HepG2 (cell line): ENCODE measurements around the gene XRN1. TPM values are rescaled to one million over a fixed set of nuclear protein-coding genes. Genes with fewer than 3 reads are reported as not detected.
"Not testable (repeated sequence)": the region's sequence is repeated elsewhere in the genome, so short reads cannot be mapped to it uniquely, and the experiment has no call there.

Experiments used
- ATAC-seq: fragments of 200-7000 bp; cut with Tn5 transposase; 3 replicates; pipeline ENCODE4 v1.9.1; 2020; ENCODE audit warnings: mild to moderate bottlenecking, moderate library complexity
- BruUV-seq: library from RNA; stranded (reverse); fragments of 400-500 nt; replicated peaks from 2 replicates; lab custom pipeline; 2021; lab: Mats Ljungman, UMichigan
- CTCF ChIA-PET: fragments of 300-600 bp; formaldehyde crosslinking; extraction: SDS; loops from one replicate; lab custom pipeline; 2021; ENCODE audit warnings: low total read pairs, inconsistent platforms, low intra/inter-chr PET ratio; lab: Yijun Ruan, JAX
- POLR2A ChIA-PET: fragments of 350-600 bp; sonication (Branson Sonifier 250); formaldehyde crosslinking; loops from one replicate; lab custom pipeline; 2020; ENCODE audit warnings: antibody characterized with exemption, inconsistent platforms; lab: Yijun Ruan, JAX
- DNase-seq: peaks from one replicate; pipeline ENCODE4 v3.0.0-alpha.2; 2015; ENCODE audit warnings: low spot score
- FAIRE-seq: peaks from 3 replicates; lab custom pipeline; 2011; peaks lifted over from hg19 to GRCh38; lab: Jason Lieb, UNC
- H2AFZ ChIP-seq: one replicate; pipeline ENCODE4 v1.6.1; 2011; ENCODE audit warnings: low read length, inconsistent platforms
- H3K27ac ChIP-seq: fragments of 300-600 bp; 3 replicates; pipeline ENCODE4 v1.8.0; 2011; ENCODE audit warnings: mixed run types, mild to moderate bottlenecking, mixed read lengths, low read length, inconsistent platforms; ENCODE audit not compliant: insufficient read depth; ENCODE audit errors: extremely low read length
- H3K27me3 ChIP-seq, 2 experiments: fragments of 200-600 bp in 1 of 2; 2 replicates in 1 of 2; 3 replicates in 1 of 2; pipeline versions ENCODE4 v1.6.0 to v1.8.0; 2011; ENCODE audit warnings: low read length in 2 of 2, mild to moderate bottlenecking in 2 of 2, moderate library complexity in 2 of 2, inconsistent platforms in 1 of 2; ENCODE audit not compliant: insufficient read depth in 2 of 2, control insufficient read depth in 1 of 2
- H3K36me3 ChIP-seq, 2 experiments: fragments of 200-600 bp in 1 of 2; replicated peaks in 1 of 2; 2 replicates in 1 of 2; 3 replicates in 1 of 2; pipeline versions ENCODE4 v1.5.1 to v1.8.0; 2011; ENCODE audit warnings: low read length in 2 of 2, inconsistent platforms in 1 of 2; ENCODE audit not compliant: insufficient read depth in 2 of 2, control insufficient read depth in 1 of 2
- H3K4me1 ChIP-seq: 2 replicates; pipeline ENCODE4 v1.5.1; 2012; ENCODE audit warnings: low read length, inconsistent platforms; ENCODE audit not compliant: insufficient read depth
- H3K4me2 ChIP-seq: 2 replicates; pipeline ENCODE4 v1.6.0; 2011; ENCODE audit warnings: low read depth, low read length, inconsistent platforms
- H3K4me3 ChIP-seq, 3 experiments: fragments of 200-600 bp in 1 of 3; sonication (generic), shearing (Covaris generic) in 1 of 3; replicated peaks in 1 of 3; 2 replicates each; pipeline ENCODE4 v1.5.1; 2011 to 2016; ENCODE audit warnings: low read length in 3 of 3, inconsistent platforms in 2 of 3, low read depth in 2 of 3, mild to moderate bottlenecking in 2 of 3, control low read depth in 1 of 3, mixed read lengths in 1 of 3; ENCODE audit not compliant: insufficient read depth in 1 of 3
- H3K79me2 ChIP-seq: one replicate; pipeline ENCODE4 v1.6.1; 2011; ENCODE audit warnings: low read length, inconsistent platforms; ENCODE audit not compliant: insufficient read depth
- H3K9ac ChIP-seq: 2 replicates; pipeline ENCODE4 v1.6.0; 2011; ENCODE audit warnings: mild to moderate bottlenecking, low read depth, low read length, inconsistent platforms; ENCODE audit not compliant: insufficient read depth
- H3K9me3 ChIP-seq: 2 replicates; pipeline ENCODE4 v1.5.1; 2012; ENCODE audit warnings: mild to moderate bottlenecking, low read length
- H4K20me1 ChIP-seq: 2 replicates; pipeline ENCODE4 v1.6.0; 2011; ENCODE audit warnings: inconsistent platforms, mild to moderate bottlenecking, low read length, moderate library complexity; ENCODE audit not compliant: insufficient read depth
- GTF3A ChIP-seq: sonication (generic); formaldehyde crosslinking; conservative IDR thresholded peaks from 2 replicates; pipeline ENCODE4 v1.4.0; 2020; ENCODE audit warnings: mild to moderate bottlenecking, missing genetic modification reagents
- POLR2AphosphoS2 ChIP-seq: IDR thresholded peaks from 2 replicates; pipeline ENCODE4 v1.6.1; 2011; ENCODE audit warnings: low read depth, low read length, improper control_type of control experiment
- ZNF326 ChIP-seq: sonication (generic); formaldehyde crosslinking; IDR thresholded peaks from 2 replicates; pipeline ENCODE4 v1.4.0; 2020; ENCODE audit warnings: missing genetic modification reagents, borderline replicate concordance
- ZNF713 ChIP-seq: sonication (generic); formaldehyde crosslinking; IDR thresholded peaks from 2 replicates; pipeline ENCODE4 v1.4.0; 2020; ENCODE audit warnings: mild to moderate bottlenecking, missing genetic modification reagents
- WGBS: methylation state at CpG from one replicate; pipeline ENCODE4 v1.1.6; 2017; ENCODE audit warnings: low lambda C conversion rate; 5-methylcytosine and 5-hydroxymethylcytosine counted together
- in situ Hi-C: cut with HindIII; loops from 2 replicates; pipeline ENCODE4 v1.10.0; 2017; ENCODE audit warnings: low pct_unique_long_range_greater_than_20kb; ENCODE audit not compliant: extremely low pct_ligation_motif_present
- intact Hi-C: fragments of 100-400 bp; cut with micrococcal nuclease; formaldehyde crosslinking; loops from one replicate; pipeline ENCODE4 v1.10.0; 2022; ENCODE audit not compliant: unreplicated experiment
- polyA plus RNA-seq, 8 experiments: library from polyadenylated mRNA; depleted of rRNA in 3 of 8; stranded (reverse) in 7 of 8; unstranded in 1 of 8; fragments of >200 nt; fragmentation: Illumina TruSeq in 4 of 8; extraction: Trizol in 4 of 8; gene quantifications; 2 replicates each; pipeline versions ENCODE4 v1.2.1 to v1.2.3, GENCODE V29; 2011 to 2016; ENCODE audit warnings: low read depth in 4 of 8, missing spikeins in 1 of 8, mixed read lengths in 1 of 8; ENCODE audit not compliant: insufficient read depth in 1 of 8
- total RNA-seq, 5 experiments: library from RNA; depleted of rRNA; stranded (reverse); fragments of >200 nt; fragmentation: Illumina TruSeq; extraction: Trizol; gene quantifications; 2 replicates each; pipeline ENCODE4 v1.2.3, GENCODE V29; 2016; ENCODE audit warnings: low read depth in 1 of 5

Gene XRN1
- total and polyA plus RNA-seq, 2 of the 13 experiments (the other 11 are each of a cell fraction or from before 2014, with no cell fraction given) = 13.2 to 13.3 TPM

- Histone ChIP-seq H3K79me2 (no peaks in the 10 kb centered on the region), H2AFZ (no peak overlapping the region), H3K36me3 (peaks cover 8 to 51% of the 10 kb centered on the region in 2 experiments), H4K20me1 (no peaks in the 10 kb centered on the region), H3K4me3 (no peak overlapping the region), H3K9ac (no peak overlapping the region), H3K4me1 (no peaks in the 10 kb centered on the region), H3K27ac (no peak overlapping the region), H3K27me3 (no peaks in the 10 kb centered on the region), H3K4me2 (no peak overlapping the region), H3K9me3 (no peaks in the 10 kb centered on the region)
- ATAC-seq = no peak
- no TSS peak for BruUV-seq
- DNase-seq = no peak
- intact Hi-C loops = no loop called here
- CTCF ChIA-PET = no interaction called here
- WGBS = 97% methylated on average over 3 of the region's 3 CpGs
- no peak for FAIRE-seq
- in situ Hi-C loops = no loop called here
- POLR2A ChIA-PET = no interaction called here
- TF ChIP-seq POLR2AphosphoS2 = no peak
- TF ChIP-seq ZNF326 (CRISPR knock-in tag) = no peak
- no peak for TF ChIP-seq ZNF713
- TF ChIP-seq GTF3A (CRISPR knock-in tag) = no peak
Observed at GRCh38 chr3:142353571-142353970, 94.3 kb downstream of the XRN1 start.

- H3K27ac ChIP-seq, H3K79me2 ChIP-seq, H2AFZ ChIP-seq, DNase-seq, H4K20me1 ChIP-seq, in situ Hi-C loops, BruUV-seq, intact Hi-C loops, H3K4me1 ChIP-seq, H3K4me2 ChIP-seq, ATAC-seq, H3K9me3 ChIP-seq, FAIRE-seq, CTCF ChIA-PET, H3K9ac ChIP-seq, H3K27me3 ChIP-seq, H3K4me3 ChIP-seq, POLR2A ChIA-PET: not testable (repeated sequence)
- H3K36me3 ChIP-seq = peaks cover 6 to 46% of the 10 kb centered on the region in 2 experiments
- WGBS = 98% methylated on average over 3 of the region's 3 CpGs
Observed at GRCh38 chr3:142352698-142353097, 95.1 kb downstream of the XRN1 start.
